ES-I3 (cell line): ENCODE results near the gene APPL1.

ENCODE experiments used
- H3K36me3 ChIP-seq: 2 replicates; pipeline ENCODE4 v1.6.1; 2013; ENCODE audit warnings: mild to moderate bottlenecking, low read length, control low read depth, moderate library complexity; ENCODE audit not compliant: insufficient read depth
- H3K4me1 ChIP-seq: 2 replicates; pipeline ENCODE4 v1.6.1; 2013; ENCODE audit warnings: mild to moderate bottlenecking, control low read depth, low read length; ENCODE audit not compliant: insufficient read depth
- H3K9ac ChIP-seq: 2 replicates; pipeline ENCODE4 v1.6.1; 2013; ENCODE audit warnings: low read depth, mild to moderate bottlenecking, low read length, moderate library complexity
- H3K9me3 ChIP-seq: 2 replicates; pipeline ENCODE4 v1.6.1; 2013; ENCODE audit warnings: mild to moderate bottlenecking, low read length, moderate library complexity; ENCODE audit not compliant: control insufficient read depth, insufficient read depth

APPL1 gene

DNA sequence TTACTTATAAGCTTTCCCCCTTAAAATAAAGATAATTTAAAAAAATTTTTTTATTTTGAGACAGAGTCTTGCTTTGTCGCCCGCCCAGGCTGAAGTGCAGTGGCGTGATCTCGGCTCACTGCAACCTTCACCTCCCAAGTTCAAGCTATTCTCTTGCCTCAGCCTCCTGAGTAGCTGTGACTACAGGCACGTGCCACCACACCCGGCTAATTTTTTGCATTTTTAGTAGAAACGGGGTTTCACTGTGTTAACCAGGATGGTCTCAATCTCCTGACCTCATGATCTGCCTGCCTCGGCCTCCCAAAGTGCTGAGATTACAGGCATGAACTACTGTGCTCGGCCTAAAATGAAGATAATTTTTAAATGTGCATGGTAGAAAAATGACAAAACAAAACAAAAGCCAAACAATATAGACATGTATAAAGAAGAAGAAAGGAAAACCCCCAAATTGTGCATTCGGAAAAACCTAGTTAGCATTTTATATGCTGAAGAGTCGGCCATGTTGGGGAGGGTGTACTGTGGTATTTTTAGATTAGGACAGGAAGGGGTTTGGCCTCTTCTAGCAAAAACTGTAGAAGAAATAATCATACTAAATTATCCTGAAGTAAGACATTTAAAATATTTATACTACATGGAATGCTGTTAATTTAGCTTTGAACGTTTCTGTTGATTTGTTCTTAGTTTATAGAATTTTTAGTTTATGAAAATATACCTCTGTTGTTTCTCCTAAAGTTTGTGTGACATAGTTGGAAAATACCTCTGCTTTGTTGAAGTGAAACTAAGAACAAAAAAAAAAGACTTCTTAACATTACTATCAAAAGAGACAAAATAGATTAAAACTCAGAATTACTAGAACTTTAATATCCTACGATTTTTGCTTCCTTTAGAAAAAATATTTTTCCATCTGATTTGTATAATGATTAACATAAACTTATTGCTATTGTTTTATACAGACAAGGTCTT is 7.4 kb downstream of the APPL1 start:
- no peak overlapping the region for H3K9ac ChIP-seq
- peaks cover 6% of the 10 kb centered on the region for H3K36me3 ChIP-seq
- no peaks in the 10 kb centered on the region for H3K4me1 ChIP-seq
- no peaks in the 10 kb centered on the region for H3K9me3 ChIP-seq

DNA sequence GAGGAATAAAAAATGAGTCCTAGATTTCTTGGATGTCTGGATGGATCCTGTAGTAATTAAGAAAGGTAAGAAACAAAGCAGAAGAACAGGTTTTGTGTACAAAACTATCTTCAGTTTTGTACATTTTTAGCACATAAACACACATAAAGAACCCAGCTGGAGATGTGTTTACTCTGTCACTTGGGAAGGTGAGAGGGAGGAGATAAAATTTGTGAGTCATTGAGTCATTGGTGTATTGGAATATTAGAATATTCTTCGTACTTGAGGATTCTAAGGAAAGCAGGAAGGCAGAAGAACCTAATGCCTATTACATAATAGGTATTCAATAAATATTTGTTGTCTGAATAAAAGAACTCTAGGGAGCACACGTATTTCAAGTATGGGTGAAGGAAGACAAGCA is 17.4 kb downstream of the APPL1 start:
- H3K36me3 ChIP-seq: 0 out of 2 replicates have a peak, but pooled peaks cover 4% of the 10 kb centered on the region
- no peak overlapping the region for H3K9ac ChIP-seq
- H3K4me1 ChIP-seq: no peaks in the 10 kb centered on the region
- no peaks in the 10 kb centered on the region for H3K9me3 ChIP-seq

DNA sequence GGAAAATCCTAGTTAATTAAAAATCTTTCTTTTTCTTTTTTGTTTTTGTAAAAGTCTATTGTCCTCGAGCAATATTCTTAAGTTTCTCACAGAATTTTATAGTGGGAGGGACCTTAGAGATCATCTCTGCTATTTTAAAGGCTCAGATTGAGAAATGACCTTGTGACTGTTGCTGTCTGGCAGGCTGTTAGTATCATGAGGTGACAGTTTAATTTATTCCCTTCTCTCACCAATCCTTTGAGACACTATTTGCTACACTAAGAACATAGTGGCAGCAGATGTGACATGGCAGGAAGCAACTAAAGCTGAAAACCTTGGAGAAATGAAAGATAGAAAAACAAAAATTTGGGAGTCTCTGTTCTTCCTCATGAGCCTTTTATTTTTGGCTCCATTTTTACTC is 24.9 kb downstream of the APPL1 start:
- H3K9me3 ChIP-seq: no peaks in the 10 kb centered on the region
- peaks cover 7% of the 10 kb centered on the region; the same call in 1 of the 2 replicates for H3K36me3 ChIP-seq
- no peaks in the 10 kb centered on the region for H3K4me1 ChIP-seq
- H3K9ac ChIP-seq: no peak overlapping the region

DNA sequence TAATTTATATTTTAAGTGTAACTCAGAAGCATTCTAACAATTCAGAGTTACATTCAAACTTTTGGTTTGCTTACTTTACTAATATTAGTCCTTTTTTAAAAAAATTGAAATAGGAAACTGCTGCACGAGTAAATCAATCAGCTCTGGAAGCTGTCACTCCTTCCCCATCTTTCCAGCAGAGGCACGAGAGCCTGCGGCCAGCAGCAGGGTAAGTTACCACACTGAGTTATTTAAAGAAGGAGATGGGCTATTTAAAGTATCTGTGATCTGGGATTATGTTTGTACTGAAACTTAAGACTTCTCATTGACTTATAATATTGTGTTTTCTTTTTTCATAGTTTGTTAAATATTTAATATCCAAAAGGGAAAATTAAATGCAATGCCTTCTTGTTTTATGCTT is 29.3 kb downstream of the APPL1 start:
- no peaks in the 10 kb centered on the region for H3K9me3 ChIP-seq
- H3K36me3 ChIP-seq: peaks cover 12% of the 10 kb centered on the region

DNA sequence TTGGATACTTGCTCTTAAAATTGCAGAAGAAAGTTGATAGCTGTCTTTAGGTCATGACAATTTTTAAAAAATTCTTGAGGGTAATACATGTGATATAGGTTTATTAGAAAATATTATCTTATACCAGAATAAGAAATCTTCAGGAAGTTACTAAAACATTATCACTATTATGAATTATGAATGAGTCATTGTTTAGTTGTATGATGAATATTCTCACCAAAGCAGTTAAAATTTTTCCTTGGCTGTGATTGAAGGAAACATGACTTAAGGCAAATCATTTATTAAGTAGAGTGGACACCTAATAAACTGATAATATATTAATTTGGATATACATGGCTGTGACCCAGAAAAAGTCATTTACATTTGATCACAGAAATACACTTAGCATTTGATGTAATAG is 30.1 kb downstream of the APPL1 start:
- Histone ChIP-seq H3K36me3 (peaks cover 12% of the 10 kb centered on the region), H3K4me1 (no peaks in the 10 kb centered on the region), H3K9ac (no peak overlapping the region), H3K9me3 (no peaks in the 10 kb centered on the region)

More for the DNA sequence above, 29.3 kb downstream of the APPL1 start:
- no peak overlapping the region for H3K9ac ChIP-seq
- no peaks in the 10 kb centered on the region for H3K4me1 ChIP-seq

DNA sequence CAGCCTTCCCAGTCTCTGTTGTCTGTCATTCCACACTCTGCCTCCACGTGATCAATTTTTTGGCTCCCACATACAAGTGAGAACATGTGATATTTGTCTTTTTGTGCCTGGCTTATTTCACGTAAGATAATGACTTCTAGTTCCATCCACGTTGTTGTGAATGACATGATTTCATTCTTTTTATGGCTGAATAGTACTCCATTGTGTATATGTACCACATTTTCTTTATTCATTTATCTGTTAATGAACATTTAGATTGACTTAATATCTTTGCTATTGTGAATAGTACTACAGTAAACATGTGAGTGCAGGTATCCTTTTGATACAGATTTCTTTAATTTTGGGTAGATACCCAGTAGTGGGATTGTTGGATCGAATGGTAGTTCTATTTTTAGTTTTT is 33.6 kb downstream of the APPL1 start:
- H3K9ac ChIP-seq: no peak overlapping the region
- no peaks in the 10 kb centered on the region for H3K4me1 ChIP-seq
- H3K36me3 ChIP-seq: peaks cover 12% of the 10 kb centered on the region
- H3K9me3 ChIP-seq: no peaks in the 10 kb centered on the region

DNA sequence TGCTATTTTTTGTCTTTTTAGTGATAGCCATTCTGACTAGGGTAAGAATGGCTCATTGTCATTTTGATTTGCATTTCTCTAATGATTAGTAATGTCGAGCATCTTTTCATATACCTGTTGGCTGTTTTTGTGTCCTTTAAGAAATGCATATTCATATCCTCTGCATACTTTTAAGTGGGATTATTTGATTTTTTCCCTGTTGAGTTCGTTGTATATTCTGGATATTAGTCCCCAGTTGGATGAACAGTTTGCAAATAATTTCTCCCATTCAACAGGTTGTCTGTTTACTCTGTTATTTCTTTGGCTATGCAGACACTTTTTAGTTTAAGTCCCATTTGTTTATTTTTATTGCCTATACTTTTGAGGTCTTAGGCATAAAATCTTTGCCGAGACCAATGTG is 34.4 kb downstream of the APPL1 start:
- H3K36me3 ChIP-seq: peaks cover 12% of the 10 kb centered on the region

DNA sequence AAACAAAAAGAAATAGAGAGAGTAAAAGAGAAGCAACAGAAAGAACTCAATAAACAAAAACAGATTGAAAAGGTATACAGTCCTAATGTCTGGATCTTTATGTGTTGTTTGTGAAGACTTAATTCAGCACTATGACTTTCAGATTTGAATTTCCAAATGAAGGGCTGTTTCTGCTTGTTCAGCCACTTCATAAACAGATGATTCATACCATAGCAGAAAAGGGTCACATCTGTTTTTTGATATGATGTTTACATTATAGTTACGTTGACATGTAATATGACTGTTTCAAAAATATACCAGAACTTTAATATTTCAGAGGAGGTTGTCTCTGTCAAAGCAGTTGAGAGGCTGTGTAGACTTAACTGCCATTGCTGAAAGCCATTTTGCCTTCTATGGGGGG is 40.9 kb downstream of the APPL1 start:
- no peaks in the 10 kb centered on the region; the same call in 1 of the 2 replicates for H3K36me3 ChIP-seq
- no peaks in the 10 kb centered on the region for H3K9me3 ChIP-seq
- no peak overlapping the region for H3K9ac ChIP-seq
- H3K4me1 ChIP-seq: no peaks in the 10 kb centered on the region

More for the DNA sequence above, 34.4 kb downstream of the APPL1 start:
- no peak overlapping the region for H3K9ac ChIP-seq
- H3K4me1 ChIP-seq: no peaks in the 10 kb centered on the region
- H3K9me3 ChIP-seq: no peaks in the 10 kb centered on the region

DNA sequence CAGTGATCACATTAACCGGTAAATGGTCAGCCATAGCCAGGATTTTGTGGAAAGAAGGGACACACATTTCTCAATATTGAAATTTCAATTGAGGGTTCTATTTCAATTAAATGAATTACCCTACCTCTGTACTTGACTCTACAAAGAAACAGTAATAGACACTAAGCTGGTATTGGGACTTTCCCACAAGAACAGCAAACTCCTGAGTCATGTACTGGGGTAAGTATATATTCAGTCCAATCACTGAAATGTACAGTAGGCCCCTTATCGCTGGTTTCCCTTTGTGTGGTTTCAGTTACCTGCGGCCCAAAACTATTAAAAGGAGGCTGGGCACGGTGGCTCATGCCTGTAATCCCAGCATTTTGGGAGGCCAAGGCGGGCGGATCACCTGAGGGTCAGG is 47.3 kb downstream of the APPL1 start:
- Histone ChIP-seq H3K9me3 (no peaks in the 10 kb centered on the region), H3K4me1 (no peaks in the 10 kb centered on the region), H3K36me3 (no peaks in the 10 kb centered on the region), H3K9ac (no peak overlapping the region)

DNA sequence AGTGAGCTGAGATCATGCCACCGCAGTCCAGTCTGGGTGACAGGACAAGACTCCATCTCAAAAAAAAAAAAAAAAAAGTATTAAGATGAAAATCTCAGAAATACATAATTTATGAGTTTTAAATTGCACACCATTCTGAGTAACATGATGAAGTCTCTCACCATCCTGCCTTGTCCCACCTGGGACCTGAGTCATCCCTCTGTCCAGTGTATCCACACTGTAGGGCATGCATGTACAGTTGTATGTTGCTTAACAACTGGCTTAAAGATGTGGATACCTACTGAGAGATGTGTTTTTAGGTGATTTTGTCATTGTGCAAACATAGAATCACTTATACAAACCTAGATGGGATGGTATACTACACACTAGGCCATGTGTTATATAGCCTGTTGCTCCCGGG is 47.9 kb downstream of the APPL1 start:
- Histone ChIP-seq H3K36me3 (no peaks in the 10 kb centered on the region), H3K9me3 (no peaks in the 10 kb centered on the region), H3K4me1 (no peaks in the 10 kb centered on the region), H3K9ac (no peak overlapping the region)

DNA sequence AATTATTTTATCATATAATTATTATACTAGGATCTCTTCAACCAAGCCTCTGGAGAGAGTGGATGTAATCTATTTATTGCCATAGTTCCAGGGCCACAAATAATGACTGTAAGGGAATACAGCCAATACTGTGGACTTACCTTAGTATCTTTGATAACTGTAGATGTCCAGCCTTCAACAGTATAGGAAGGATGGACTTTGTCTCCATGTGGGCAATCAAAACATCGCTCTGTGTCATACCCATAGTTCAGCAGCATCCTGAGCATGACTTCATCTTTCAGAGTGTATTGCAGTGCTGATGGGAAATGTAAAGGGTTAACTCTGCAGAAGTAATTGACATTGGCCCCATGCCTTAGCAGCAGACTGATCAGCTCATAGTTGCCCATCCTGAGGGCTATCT is 50.7 kb downstream of the APPL1 start:
- no peaks in the 10 kb centered on the region for H3K9me3 ChIP-seq
- H3K36me3 ChIP-seq: no peaks in the 10 kb centered on the region
- H3K4me1 ChIP-seq: 0 out of 2 replicates have a peak, but pooled peaks cover 7% of the 10 kb centered on the region
- H3K9ac ChIP-seq: no peak overlapping the region

DNA sequence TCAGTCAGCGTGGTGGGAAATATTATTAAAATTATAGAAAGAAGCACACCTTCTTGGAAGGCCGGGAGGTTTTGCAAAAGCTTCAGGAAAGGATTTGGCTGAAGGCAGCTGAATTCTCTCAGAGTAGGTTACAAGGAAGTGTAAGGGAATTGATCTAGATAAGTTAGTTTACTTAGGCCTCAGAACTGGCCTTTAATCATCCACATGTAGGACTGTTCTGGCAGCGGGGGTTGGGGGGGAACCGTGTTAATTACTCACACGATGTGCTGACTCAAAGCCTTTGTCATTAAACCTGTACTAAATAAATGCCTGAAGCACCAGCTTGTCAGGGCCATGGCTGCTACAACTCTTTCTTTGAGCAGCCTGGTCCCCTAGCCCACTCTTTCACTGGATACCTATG is 52.2 kb downstream of the APPL1 start:
- no peaks in the 10 kb centered on the region for H3K36me3 ChIP-seq
- H3K4me1 ChIP-seq: 0 out of 2 replicates have a peak, but pooled peaks cover 8% of the 10 kb centered on the region
- H3K9ac ChIP-seq: no peak overlapping the region

DNA sequence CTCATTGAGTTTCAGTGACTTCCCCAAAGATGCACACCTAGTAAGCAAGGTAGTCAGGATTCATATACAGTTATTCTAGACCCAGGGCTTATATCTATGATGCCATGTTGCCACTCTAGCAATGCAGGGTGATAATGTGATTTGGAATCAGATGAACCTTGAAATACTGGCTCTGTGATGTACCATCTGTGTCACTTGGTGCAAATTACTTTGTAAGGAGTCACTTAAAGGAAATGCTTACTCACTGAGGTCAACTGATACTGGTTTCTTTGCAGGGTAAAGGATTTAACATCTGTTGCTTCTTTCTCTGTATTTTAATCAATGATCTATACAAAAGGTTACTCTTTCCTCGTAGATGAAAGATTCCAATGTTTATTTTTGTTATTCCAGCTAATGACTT is 54.2 kb downstream of the APPL1 start:
- Histone ChIP-seq H3K36me3 (no peaks in the 10 kb centered on the region), H3K9me3 (no peaks in the 10 kb centered on the region), H3K4me1 (0 out of 2 replicates have a peak, but pooled peaks cover 8% of the 10 kb centered on the region), H3K9ac (no peak overlapping the region)

More for the DNA sequence above, 52.2 kb downstream of the APPL1 start:
- H3K9me3 ChIP-seq: no peaks in the 10 kb centered on the region

DNA sequence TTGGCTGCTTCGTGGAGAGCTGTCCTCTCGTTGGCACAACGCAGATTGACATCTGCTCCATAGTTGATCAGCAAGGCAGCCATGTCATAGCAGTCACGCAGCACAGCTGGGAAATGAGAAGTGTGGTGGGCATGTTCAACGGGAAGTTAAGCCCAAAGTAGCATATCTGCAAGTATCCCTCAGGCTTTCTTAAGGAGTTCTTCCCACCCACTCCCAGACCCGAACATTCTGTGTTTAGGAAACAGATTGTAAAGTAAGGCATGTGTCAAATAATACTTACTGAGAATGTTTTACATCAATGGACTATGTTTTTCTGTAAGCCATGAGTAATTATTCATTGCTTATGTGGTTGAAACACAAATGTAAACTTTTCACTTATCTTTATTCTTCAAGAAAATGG is 55.8 kb downstream of the APPL1 start:
- H3K4me1 ChIP-seq: 0 out of 2 replicates have a peak, but pooled peaks cover 8% of the 10 kb centered on the region
- no peaks in the 10 kb centered on the region for H3K9me3 ChIP-seq
- no peak overlapping the region for H3K9ac ChIP-seq
- H3K36me3 ChIP-seq: no peaks in the 10 kb centered on the region

DNA sequence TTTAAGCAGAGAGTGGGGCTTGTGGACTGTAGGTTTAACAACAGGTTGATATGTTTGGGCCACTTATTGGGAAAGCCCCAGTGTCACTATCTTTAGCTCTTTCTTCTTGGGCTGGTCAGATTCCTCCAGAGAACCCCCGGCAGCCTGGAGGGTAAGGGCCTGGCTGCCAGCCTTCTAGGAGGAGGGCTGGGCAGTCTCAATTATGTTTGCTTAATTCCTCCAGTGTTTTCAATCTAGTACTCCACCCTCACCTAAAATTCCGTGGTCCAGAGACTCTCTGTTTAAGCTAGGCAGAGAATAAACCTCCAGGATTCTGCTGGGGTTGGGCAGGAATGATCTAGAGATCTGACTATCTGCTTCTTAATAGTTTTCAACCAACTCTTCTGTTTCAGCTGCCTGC is 59.7 kb downstream of the APPL1 start:
- Histone ChIP-seq H3K4me1 (0 out of 2 replicates have a peak, but pooled peaks cover 3% of the 10 kb centered on the region), H3K9me3 (no peaks in the 10 kb centered on the region), H3K9ac (no peak overlapping the region), H3K36me3 (no peaks in the 10 kb centered on the region)
